Trophoblast cell (in vitro differentiated cells and primary cell): ENCODE measurements around the gene PYURF.
A peak's percentile ranks its signal among the peaks of the same experiment; 100 is the strongest.

Experiments
- DNase-seq, 2 donors: peaks; one replicate each; pipeline ENCODE4 v3.0.0-alpha.2; 2016
- H2AFZ ChIP-seq: 2 replicates; pipeline ENCODE4 v1.6.1; 2013; ENCODE audit warnings: low read length, moderate library complexity, mild to moderate bottlenecking; ENCODE audit not compliant: insufficient read depth, poor library complexity
- H2AK5ac ChIP-seq: 2 replicates; pipeline ENCODE4 v1.6.1; 2013; ENCODE audit warnings: mild to moderate bottlenecking, low read length
- H2BK120ac ChIP-seq: 2 replicates; pipeline ENCODE4 v1.6.1; 2013; ENCODE audit warnings: low read length, mild to moderate bottlenecking, moderate library complexity; ENCODE audit not compliant: insufficient read depth, poor library complexity
- H2BK12ac ChIP-seq: 2 replicates; pipeline ENCODE4 v1.6.1; 2013; ENCODE audit warnings: mild to moderate bottlenecking, low read length, moderate library complexity
- H2BK5ac ChIP-seq: 2 replicates; pipeline ENCODE4 v1.6.1; 2013; ENCODE audit warnings: low read length, low read depth, moderate library complexity, mild to moderate bottlenecking; ENCODE audit not compliant: poor library complexity
- H3K14ac ChIP-seq: 2 replicates; pipeline ENCODE4 v1.6.1; 2013; ENCODE audit warnings: mild to moderate bottlenecking, low read length
- H3K18ac ChIP-seq: 2 replicates; pipeline ENCODE4 v1.6.1; 2013; ENCODE audit warnings: mild to moderate bottlenecking, low read length
- H3K23ac ChIP-seq: 2 replicates; pipeline ENCODE4 v1.6.1; 2013; ENCODE audit warnings: low read length
- H3K27ac ChIP-seq: 2 replicates; pipeline ENCODE4 v1.5.1; 2013; ENCODE audit warnings: low read depth, mild to moderate bottlenecking, inconsistent platforms, low read length, moderate library complexity
- H3K27me3 ChIP-seq: 2 replicates; pipeline ENCODE4 v1.6.1; 2013; ENCODE audit warnings: inconsistent platforms, mild to moderate bottlenecking, low read length, moderate library complexity; ENCODE audit not compliant: insufficient read depth
- H3K36me3 ChIP-seq, 2 experiments: 1 replicate in 1 of 2; 2 replicates in 1 of 2; pipeline ENCODE4 v1.6.1; 2013; ENCODE audit warnings: low read length in 2 of 2, mild to moderate bottlenecking in 2 of 2, moderate library complexity in 1 of 2; ENCODE audit not compliant: insufficient read depth in 2 of 2, control insufficient read depth in 1 of 2
- H3K4ac ChIP-seq: 2 replicates; pipeline ENCODE4 v1.6.1; 2013; ENCODE audit warnings: low read depth, mild to moderate bottlenecking, low read length, moderate library complexity
- H3K4me1 ChIP-seq, 2 experiments: 1 replicate in 1 of 2; 2 replicates in 1 of 2; pipeline ENCODE4 v1.6.1; 2013; ENCODE audit warnings: low read length in 2 of 2, mild to moderate bottlenecking in 2 of 2, moderate library complexity in 1 of 2; ENCODE audit not compliant: insufficient read depth in 2 of 2, control insufficient read depth in 1 of 2
- H3K4me2 ChIP-seq: 2 replicates; pipeline ENCODE4 v1.6.1; 2013; ENCODE audit warnings: inconsistent platforms, mild to moderate bottlenecking, low read length, moderate library complexity
- H3K4me3 ChIP-seq: 2 replicates; pipeline ENCODE4 v1.5.1; 2013; ENCODE audit warnings: mild to moderate bottlenecking, low read depth, low read length, inconsistent platforms
- H3K79me1 ChIP-seq: one replicate; pipeline ENCODE4 v1.6.1; 2013; ENCODE audit warnings: low read length
- H3K79me2 ChIP-seq: 2 replicates; pipeline ENCODE4 v1.6.1; 2013; ENCODE audit warnings: low read length, mild to moderate bottlenecking; ENCODE audit not compliant: control insufficient read depth, insufficient read depth, poor library complexity
- H3K9ac ChIP-seq: 2 replicates; pipeline ENCODE4 v1.6.1; 2013; ENCODE audit warnings: mild to moderate bottlenecking, low read length
- H3K9me3 ChIP-seq: 2 replicates; pipeline ENCODE4 v1.6.1; 2013; ENCODE audit warnings: low read depth, mild to moderate bottlenecking, control low read depth, inconsistent platforms, low read length; ENCODE audit not compliant: insufficient read depth
- H4K12ac ChIP-seq: 2 replicates; pipeline ENCODE4 v1.6.1; 2013; ENCODE audit warnings: low read depth, mild to moderate bottlenecking, low read length, moderate library complexity
- H4K8ac ChIP-seq: 2 replicates; pipeline ENCODE4 v1.6.1; 2013; ENCODE audit warnings: low read depth, mild to moderate bottlenecking, low read length, moderate library complexity
- H4K91ac ChIP-seq: one replicate; pipeline ENCODE4 v1.6.1; 2013; ENCODE audit warnings: low read depth, mild to moderate bottlenecking, low read length, moderate library complexity
- WGBS: extraction: QIAGEN DNeasy Blood & Tissue Kit; methylation state at CpG from one replicate; pipeline ENCODE4 v1.1.7; 2013; ENCODE audit warnings: missing lambda C conversion rate; ENCODE audit not compliant: insufficient read length, insufficient coverage; ENCODE audit errors: extremely low coverage; 5-methylcytosine and 5-hydroxymethylcytosine counted together

PYURF gene

DNA sequence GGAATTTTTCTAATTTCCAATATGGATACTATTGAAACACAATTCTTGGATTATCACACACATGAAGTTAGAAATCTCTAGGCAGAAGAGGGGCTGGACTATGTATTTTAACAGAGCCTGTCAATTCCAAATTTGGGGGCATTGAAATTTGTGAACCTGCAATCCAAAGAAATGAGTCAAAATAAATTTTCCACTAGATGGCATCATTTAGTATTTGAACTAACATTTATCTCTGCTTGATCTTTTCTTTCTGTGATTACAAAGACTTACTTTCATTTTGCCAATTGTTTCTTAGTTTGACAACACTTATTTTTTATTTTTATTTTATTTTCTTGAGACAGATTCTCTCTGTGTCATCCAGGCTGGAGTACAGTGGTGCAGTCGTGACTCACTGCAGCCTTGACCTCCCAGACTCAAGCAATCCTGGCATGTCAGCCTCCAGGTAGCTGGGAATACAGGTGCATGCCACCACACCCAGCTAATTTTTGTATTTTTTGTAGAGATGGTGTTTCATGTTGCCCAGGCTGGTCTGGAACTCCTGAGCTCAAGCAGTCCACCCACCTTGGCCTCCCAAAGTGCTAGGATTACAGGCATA, 2.7 kb upstream of the PYURF start:
- Histone ChIP-seq H2BK120ac (no peak overlapping the region), H3K4me3 (no peak overlapping the region), H2AFZ (no peak overlapping the region), H3K18ac (no peak overlapping the region), H3K9me3 (no peaks in the 10 kb centered on the region), H3K27me3 (no peaks in the 10 kb centered on the region), H3K4me2 (no peak overlapping the region), H4K8ac (no peak overlapping the region), H3K4ac (no peak overlapping the region), H3K14ac (no peak overlapping the region), H2BK12ac (no peak overlapping the region), H3K79me2 (peaks cover 6% of the 10 kb centered on the region), H2AK5ac (no peak overlapping the region), H2BK5ac (no peak overlapping the region), H3K4me1 (peaks cover 0 to 3% of the 10 kb centered on the region in 2 experiments), H3K9ac (no peak overlapping the region), H4K12ac (no peak overlapping the region), H3K79me1 (peaks cover 6% of the 10 kb centered on the region), H3K23ac (no peak overlapping the region), H3K36me3 (peaks cover 0 to 2% of the 10 kb centered on the region in 2 experiments), H4K91ac (no peak overlapping the region), H3K27ac (no peak overlapping the region)
- no CpG with 5 or more reads among the region's 1 CpG for WGBS
- DNase-seq = peak in 1 of 2 donors; percentile 21

DNA sequence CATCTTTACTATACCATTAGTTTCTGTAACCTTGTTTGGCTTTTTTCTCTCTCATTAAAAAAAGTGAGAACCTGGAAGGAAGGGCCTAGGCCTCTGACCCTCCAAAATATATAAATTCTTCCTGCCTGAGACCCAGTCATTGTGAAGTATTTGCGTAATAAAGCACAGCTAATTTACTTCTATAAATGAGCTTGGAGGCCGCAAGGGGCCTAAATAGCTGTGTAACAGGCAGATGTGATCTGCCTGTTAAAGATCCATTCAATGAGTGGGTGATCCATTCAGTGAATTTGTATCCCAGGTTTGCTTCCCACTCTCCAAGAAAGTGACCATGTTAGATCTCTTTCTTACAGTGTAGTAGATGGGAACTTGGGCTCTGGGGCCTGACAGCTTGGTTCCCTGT, 595 bp upstream of the PYURF start:
- Histone ChIP-seq H3K79me1 (peaks cover 6% of the 10 kb centered on the region), H3K23ac (no peak overlapping the region), H4K91ac (no peak overlapping the region), H3K14ac (no peak overlapping the region), H3K27me3 (no peaks in the 10 kb centered on the region), H3K9ac (no peak overlapping the region), H2BK5ac (no peak overlapping the region), H2AFZ (peak overlapping the region; percentile 20), H3K4ac (no peak overlapping the region), H4K12ac (no peak overlapping the region), H3K36me3 (peaks cover 0 to 4% of the 10 kb centered on the region in 2 experiments), H3K4me2 (no peak overlapping the region), H3K27ac (no peak overlapping the region), H3K4me1 (peaks cover 0 to 3% of the 10 kb centered on the region in 2 experiments), H3K4me3 (no peak overlapping the region), H3K18ac (no peak overlapping the region), H2BK12ac (no peak overlapping the region), H2AK5ac (no peak overlapping the region), H2BK120ac (no peak overlapping the region), H4K8ac (peak overlapping the region; percentile 53), H3K79me2 (peaks cover 6% of the 10 kb centered on the region), H3K9me3 (no peaks in the 10 kb centered on the region)
- no peak for DNase-seq
- WGBS = no CpG with 5 or more reads among the region's 2 CpGs

DNA sequence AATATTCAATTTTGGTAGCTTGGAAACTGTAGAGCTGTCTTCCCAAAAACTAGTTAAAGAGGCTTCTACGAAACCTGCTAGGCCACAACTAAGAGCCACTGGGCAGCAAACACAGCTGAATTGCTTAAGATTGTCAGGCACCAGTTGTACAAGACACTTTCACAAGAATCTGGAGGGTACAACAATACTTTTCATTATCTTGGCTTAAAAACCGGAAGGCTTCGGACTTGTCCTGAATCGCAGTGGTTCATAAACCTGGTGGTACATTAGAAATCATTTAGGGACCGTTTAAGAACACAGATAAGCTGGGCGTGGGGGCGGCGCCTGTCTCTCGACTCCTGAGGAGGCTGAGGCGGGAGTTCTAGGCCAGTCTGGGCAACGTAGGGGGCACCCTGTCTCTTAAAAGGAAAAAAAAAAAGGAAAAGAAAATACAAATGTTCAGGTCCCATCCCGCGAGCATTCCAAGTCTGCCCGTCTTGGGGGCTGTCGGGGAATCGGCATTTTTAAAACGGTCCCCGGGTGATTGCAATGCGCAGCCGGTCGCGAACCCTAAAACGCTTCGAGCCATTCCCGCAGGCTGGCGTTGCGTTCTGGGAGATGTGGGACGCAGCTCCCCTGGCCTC, 763 bp downstream of the PYURF start:
- Histone ChIP-seq H2BK12ac (no peak overlapping the region), H2AFZ (peak overlapping the region; percentile 87), H4K91ac (peak overlapping the region; percentile 79), H3K79me1 (peaks cover 6% of the 10 kb centered on the region), H4K12ac (peak overlapping the region; percentile 89), H3K9ac (peak overlapping the region; percentile 57), H4K8ac (peak overlapping the region; percentile 90), H2BK120ac (peak overlapping the region; percentile 67), H3K18ac (peak overlapping the region; percentile 86), H3K27me3 (no peaks in the 10 kb centered on the region), H3K4ac (peak overlapping the region; percentile 88), H3K9me3 (no peaks in the 10 kb centered on the region), H3K79me2 (peaks cover 6% of the 10 kb centered on the region), H3K23ac (no peak overlapping the region), H3K4me2 (peak overlapping the region; percentile 56), H3K27ac (peak overlapping the region; percentile 65), H3K14ac (peak overlapping the region; percentile 91), H3K36me3 (peaks cover 0 to 4% of the 10 kb centered on the region in 2 experiments), H2AK5ac (peak overlapping the region; percentile 13), H3K4me3 (peak overlapping the region; percentile 81), H2BK5ac (peak overlapping the region; percentile 41), H3K4me1 (peaks cover 2 to 3% of the 10 kb centered on the region in 2 experiments)
- no CpG with 5 or more reads among the region's 28 CpGs for WGBS
- DNase-seq = peak; percentile 4 to 43

DNA sequence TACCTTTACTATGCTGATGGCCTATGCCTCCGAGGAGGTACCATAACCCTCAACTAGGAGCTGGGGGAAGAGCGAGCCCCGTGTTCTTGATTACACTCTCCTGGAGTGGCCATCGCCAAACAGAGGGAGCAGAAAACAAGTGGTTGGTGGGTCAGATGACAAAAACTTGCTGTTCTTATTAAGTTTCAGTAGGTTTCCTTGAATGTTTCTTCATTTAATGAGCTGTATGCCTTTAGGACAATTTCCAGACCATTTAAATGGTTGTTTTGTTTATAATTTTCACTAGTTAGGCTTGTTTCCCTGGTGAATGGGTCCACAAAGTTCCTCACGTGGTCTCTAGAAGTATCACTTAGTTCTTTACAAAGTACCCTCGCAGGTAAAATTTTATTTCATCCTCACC, 4.7 kb downstream of the PYURF start:
- Histone ChIP-seq H3K27ac (peak overlapping the region; percentile 34), H3K23ac (no peak overlapping the region), H3K79me2 (peaks cover 6% of the 10 kb centered on the region), H3K9ac (no peak overlapping the region), H2BK5ac (no peak overlapping the region), H2BK120ac (no peak overlapping the region), H2AFZ (no peak overlapping the region), H3K4me3 (no peak overlapping the region), H4K12ac (no peak overlapping the region), H2AK5ac (no peak overlapping the region), H3K27me3 (no peaks in the 10 kb centered on the region), H4K91ac (no peak overlapping the region), H3K4me2 (no peak overlapping the region), H3K14ac (no peak overlapping the region), H4K8ac (no peak overlapping the region), H2BK12ac (no peak overlapping the region), H3K18ac (no peak overlapping the region), H3K36me3 (peaks cover 0 to 4% of the 10 kb centered on the region in 2 experiments), H3K4ac (no peak overlapping the region), H3K9me3 (no peaks in the 10 kb centered on the region), H3K4me1 (peaks cover 0 to 2% of the 10 kb centered on the region in 2 experiments), H3K79me1 (peaks cover 6% of the 10 kb centered on the region)
- no CpG with 5 or more reads among the region's 6 CpGs for WGBS
- no peak for DNase-seq
